HG03439 (cell line): ENCODE measurements around the gene WDR18.

Experiments
- ATAC-seq: cut with Tn5 transposase; IDR thresholded peaks from one replicate; pipeline ENCODE4 v1.9.1; 2021; ENCODE audit warnings: mild to moderate bottlenecking, moderate library complexity; ENCODE audit not compliant: unreplicated experiment

WDR18 gene

GRCh38 chr19:1006711-1007398 lies 22.7 kb downstream of the WDR18 start:
- ATAC-seq: no peak

- no peak for ATAC-seq
Observed at GRCh38 chr19:1007399-1008251, 23.5 kb downstream of the WDR18 start.

- no peak for ATAC-seq
Observed at GRCh38 chr19:1008268-1009040, 24.3 kb downstream of the WDR18 start.

- ATAC-seq: no peak
Observed at GRCh38 chr19:1009041-1009980, 25.2 kb downstream of the WDR18 start.

- ATAC-seq: no peak
Observed at GRCh38 chr19:1009981-1010538, 25.9 kb downstream of the WDR18 start.

GRCh38 chr19:1010586-1011510 lies 26.7 kb downstream of the WDR18 start:
- no peak for ATAC-seq

GRCh38 chr19:1011831-1012333 lies 27.7 kb downstream of the WDR18 start:
- no peak for ATAC-seq

GRCh38 chr19:1012334-1012733 lies 28.2 kb downstream of the WDR18 start:
- no peak for ATAC-seq

GRCh38 chr19:1013218-1013617 lies 29.1 kb downstream of the WDR18 start:
- ATAC-seq: no peak

GRCh38 chr19:1014161-1015060 lies 30.3 kb downstream of the WDR18 start:
- ATAC-seq: no peak

GRCh38 chr19:1015061-1015781 lies 31.1 kb downstream of the WDR18 start:
- no peak for ATAC-seq

- ATAC-seq: no peak
Observed at GRCh38 chr19:1015782-1016646, 31.9 kb downstream of the WDR18 start.

GRCh38 chr19:1016647-1017114 lies 32.5 kb downstream of the WDR18 start:
- ATAC-seq: no peak

GRCh38 chr19:1017115-1017905 lies 33.2 kb downstream of the WDR18 start:
- no peak for ATAC-seq

GRCh38 chr19:1017906-1018305 lies 33.8 kb downstream of the WDR18 start:
- no peak for ATAC-seq
